Tibial nerve (tissue), 4 donors: ENCODE measurements around the gene MPG. TPM values are rescaled to one million over a fixed set of nuclear protein-coding genes. Genes with fewer than 3 reads are reported as not detected.

Experiments used
- DNase-seq, 2 donors: peaks; one replicate each; pipeline ENCODE4 v3.0.0-alpha.2; 2019; ENCODE audit warnings: low spot score in 2 of 2
- H3K27ac ChIP-seq, 4 donors: fragments of 200-600 bp; sonication (generic) in 3 of 4; one replicate each; pipeline ENCODE4 v1.5.1; 2017 to 2019; ENCODE audit warnings: mild to moderate bottlenecking in 1 of 4
- H3K27me3 ChIP-seq, 2 donors: fragments of 200-600 bp; sonication (generic) in 1 of 2; one replicate each; pipeline versions ENCODE4 v1.5.1 to v1.6.0; 2017 to 2019
- H3K36me3 ChIP-seq, 3 donors: fragments of 200-600 bp; sonication (generic); one replicate each; pipeline ENCODE4 v1.5.1; 2018 to 2019
- H3K4me1 ChIP-seq, 4 donors: fragments of 200-600 bp; sonication (generic) in 3 of 4; one replicate each; pipeline ENCODE4 v1.5.1; 2017 to 2019
- H3K4me3 ChIP-seq, 4 donors: fragments of 200-600 bp; sonication (generic) in 3 of 4; one replicate each; pipeline ENCODE4 v1.5.1; 2017 to 2019; ENCODE audit warnings: mild to moderate bottlenecking in 1 of 4, moderate library complexity in 1 of 4
- H3K9me3 ChIP-seq, 4 donors: fragments of 200-600 bp; sonication (generic) in 3 of 4; one replicate each; pipeline ENCODE4 v1.5.1; 2017 to 2019
- EP300 ChIP-seq, 2 donors: sonication (generic); formaldehyde crosslinking; IDR thresholded peaks; one replicate each; pipeline ENCODE4 v1.6.1; 2017; ENCODE audit warnings: antibody characterized with exemption in 2 of 2, mild to moderate bottlenecking in 1 of 2
- POLR2A ChIP-seq, 2 donors: fragments of 450-650 bp; IDR thresholded peaks; one replicate each; pipeline ENCODE4 v1.6.1; 2017; ENCODE audit warnings: antibody characterized with exemption in 2 of 2, mild to moderate bottlenecking in 2 of 2, moderate library complexity in 2 of 2
- WGBS, 2 donors: methylation state at CpG; one replicate each; pipeline ENCODE4 v1.1.5; 2018; 5-methylcytosine and 5-hydroxymethylcytosine counted together
- total RNA-seq, 4 donors: library from RNA; depleted of rRNA; stranded (reverse); fragments of >200 nt; gene quantifications; one replicate each; pipeline ENCODE4 v1.1.0, GENCODE V29; 2016
- TF ChIP-seq, protein P1 (sequence below), 5 experiments: fragments of 200-600 bp in 3 of 5; fragments of 450-650 bp in 2 of 5; sonication (generic) in 3 of 5; IDR thresholded peaks; one replicate each; pipeline ENCODE4 v1.5.1; 2016 to 2019; ENCODE audit warnings: antibody characterized with exemption in 5 of 5, mild to moderate bottlenecking in 3 of 5, moderate library complexity in 2 of 5

MPG gene
- total RNA-seq, 4 donors from 2014 or later, result 74.3 to 190 (median 115) TPM

DNA sequence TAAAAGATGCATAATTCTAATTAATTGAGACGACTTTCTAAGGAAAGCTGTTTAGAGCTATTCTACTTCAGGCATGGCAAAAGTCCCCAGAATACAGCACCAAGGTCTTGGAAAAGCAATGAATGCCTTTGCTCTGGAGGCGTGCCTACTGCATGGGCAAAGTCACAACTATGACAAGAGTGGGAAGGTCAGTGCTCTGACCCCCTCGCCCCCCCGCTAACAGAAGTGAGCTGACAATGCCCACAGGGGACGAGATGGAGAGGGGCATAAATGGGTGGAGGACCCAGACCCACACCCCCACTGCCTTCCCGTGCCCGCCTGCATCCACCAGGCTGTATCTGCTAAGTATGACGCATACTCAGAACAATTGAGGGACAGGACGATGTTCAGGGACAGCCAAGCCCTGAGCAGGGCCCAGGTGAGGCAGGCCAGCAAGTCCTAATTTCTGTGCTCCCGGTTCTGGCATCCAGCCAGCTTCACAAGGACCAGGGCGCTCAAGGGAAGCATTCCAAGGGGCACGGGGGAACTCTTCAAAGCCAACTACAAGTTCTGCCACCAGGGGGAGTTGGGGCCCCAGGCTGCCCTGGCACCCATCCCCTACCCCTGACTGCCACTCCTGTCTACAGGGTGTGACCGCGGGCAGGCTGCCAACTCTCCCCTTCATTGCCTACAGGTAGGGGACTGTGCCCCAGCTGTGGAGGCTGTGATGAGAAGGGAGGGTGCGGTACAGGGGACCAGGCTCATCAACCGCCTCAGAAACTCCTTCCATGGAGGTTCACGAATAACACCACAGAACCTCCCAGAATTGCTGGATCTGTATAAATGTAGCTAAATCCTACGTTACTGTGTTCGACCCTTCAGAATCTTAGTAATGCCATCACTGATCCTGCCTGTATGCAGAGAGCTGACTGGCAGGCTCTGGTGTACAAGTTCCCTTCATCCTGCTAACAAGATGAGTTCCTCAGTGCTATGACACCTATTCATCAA is 39.6 kb downstream of the MPG start:
- 55 to 65% methylated on average over 16 to 19 of the region's 19 CpGs for WGBS, 2 donors
- no peaks in the 10 kb centered on the region for H3K9me3 ChIP-seq
- TF ChIP-seq, protein P1, sequence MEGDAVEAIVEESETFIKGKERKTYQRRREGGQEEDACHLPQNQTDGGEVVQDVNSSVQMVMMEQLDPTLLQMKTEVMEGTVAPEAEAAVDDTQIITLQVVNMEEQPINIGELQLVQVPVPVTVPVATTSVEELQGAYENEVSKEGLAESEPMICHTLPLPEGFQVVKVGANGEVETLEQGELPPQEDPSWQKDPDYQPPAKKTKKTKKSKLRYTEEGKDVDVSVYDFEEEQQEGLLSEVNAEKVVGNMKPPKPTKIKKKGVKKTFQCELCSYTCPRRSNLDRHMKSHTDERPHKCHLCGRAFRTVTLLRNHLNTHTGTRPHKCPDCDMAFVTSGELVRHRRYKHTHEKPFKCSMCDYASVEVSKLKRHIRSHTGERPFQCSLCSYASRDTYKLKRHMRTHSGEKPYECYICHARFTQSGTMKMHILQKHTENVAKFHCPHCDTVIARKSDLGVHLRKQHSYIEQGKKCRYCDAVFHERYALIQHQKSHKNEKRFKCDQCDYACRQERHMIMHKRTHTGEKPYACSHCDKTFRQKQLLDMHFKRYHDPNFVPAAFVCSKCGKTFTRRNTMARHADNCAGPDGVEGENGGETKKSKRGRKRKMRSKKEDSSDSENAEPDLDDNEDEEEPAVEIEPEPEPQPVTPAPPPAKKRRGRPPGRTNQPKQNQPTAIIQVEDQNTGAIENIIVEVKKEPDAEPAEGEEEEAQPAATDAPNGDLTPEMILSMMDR (IDR thresholded peaks at IDR 0.05), result peak; percentile 43 to 63 (median 58)
- TF ChIP-seq POLR2A (IDR thresholded peaks at IDR 0.05), result no peak
- H3K27ac ChIP-seq, result no peak overlapping the region
- H3K4me1 ChIP-seq, result peaks cover 0 to 15% (median 0%) of the 10 kb centered on the region in 4 donors
- H3K27me3 ChIP-seq, result no peaks in the 10 kb centered on the region
- H3K36me3 ChIP-seq, result peaks cover 0 to 61% (median under 1%) of the 10 kb centered on the region in 3 donors
- DNase-seq, result no peak
- H3K4me3 ChIP-seq, result no peak overlapping the region

DNA sequence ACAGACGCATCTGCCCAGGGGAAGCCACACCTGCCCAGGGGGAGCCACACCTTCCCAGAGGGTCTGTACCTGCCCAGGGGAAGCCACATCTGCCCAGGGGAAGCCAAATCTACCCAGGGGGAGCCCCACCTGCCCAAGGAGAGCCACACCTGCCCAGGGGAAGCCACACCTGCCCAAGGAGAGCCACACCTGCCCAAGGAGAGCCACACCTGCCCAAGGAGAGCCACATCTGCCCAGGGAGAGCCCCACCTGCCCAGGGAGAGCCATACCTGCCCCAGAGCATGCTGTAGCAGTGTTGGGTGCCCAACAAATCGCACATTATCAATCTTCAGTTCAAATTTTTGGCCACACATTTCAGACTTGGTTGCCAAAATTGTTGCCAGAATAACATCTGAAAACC is 40.8 kb downstream of the MPG start:
- WGBS, 2 donors, result 91 to 96% methylated on average over 1 to 2 of the region's 2 CpGs
- H3K36me3 ChIP-seq, result peaks cover 0 to 56% (median 0%) of the 10 kb centered on the region in 3 donors

DNA sequence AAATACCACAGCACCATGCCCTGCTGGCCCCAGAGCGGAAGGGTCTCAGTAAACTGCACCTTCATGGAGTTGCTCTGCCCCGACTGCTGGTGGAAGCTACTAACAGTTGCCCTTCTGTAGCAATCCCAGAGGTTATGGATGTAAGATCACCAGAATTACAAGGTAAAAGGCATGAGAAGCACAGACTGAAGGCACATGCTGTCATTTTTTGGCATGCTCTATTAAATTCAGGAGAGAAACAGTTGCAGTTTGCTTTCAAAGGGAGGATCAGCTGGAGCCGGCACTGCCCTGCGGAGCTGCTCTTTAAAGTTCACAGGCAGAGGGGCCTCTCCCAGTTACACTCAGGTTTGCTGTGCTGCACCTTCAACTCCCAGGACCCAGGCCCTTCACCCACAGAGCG is 41.3 kb downstream of the MPG start:
- TF ChIP-seq POLR2A (IDR thresholded peaks at IDR 0.05) (no peak), EP300 (IDR thresholded peaks at IDR 0.05) (no peak)
- TF ChIP-seq, protein P1 (IDR thresholded peaks at IDR 0.05), result no peak
- H3K4me3 ChIP-seq, result no peak overlapping the region
- H3K36me3 ChIP-seq, result peaks cover 0 to 56% (median 0%) of the 10 kb centered on the region in 3 donors
- no peaks in the 10 kb centered on the region for H3K27me3 ChIP-seq
- no peak for DNase-seq
- H3K4me1 ChIP-seq, result peaks cover 0 to 8% (median 0%) of the 10 kb centered on the region in 4 donors
- no peak overlapping the region for H3K27ac ChIP-seq
- H3K9me3 ChIP-seq, result no peaks in the 10 kb centered on the region
- WGBS, 2 donors, result 86 to 97% methylated on average over 5 of the region's 5 CpGs

More for the DNA sequence above, 40.8 kb downstream of the MPG start:
- Histone ChIP-seq H3K4me3 (no peak overlapping the region), H3K9me3 (no peaks in the 10 kb centered on the region), H3K27me3 (no peaks in the 10 kb centered on the region), H3K27ac (no peak overlapping the region), H3K4me1 (peaks cover 0 to 8% (median 0%) of the 10 kb centered on the region in 4 donors)
- TF ChIP-seq EP300 (IDR thresholded peaks at IDR 0.05) (no peak), POLR2A (IDR thresholded peaks at IDR 0.05) (no peak)
- TF ChIP-seq, protein P1 (IDR thresholded peaks at IDR 0.05), result no peak
- DNase-seq, result no peak

DNA sequence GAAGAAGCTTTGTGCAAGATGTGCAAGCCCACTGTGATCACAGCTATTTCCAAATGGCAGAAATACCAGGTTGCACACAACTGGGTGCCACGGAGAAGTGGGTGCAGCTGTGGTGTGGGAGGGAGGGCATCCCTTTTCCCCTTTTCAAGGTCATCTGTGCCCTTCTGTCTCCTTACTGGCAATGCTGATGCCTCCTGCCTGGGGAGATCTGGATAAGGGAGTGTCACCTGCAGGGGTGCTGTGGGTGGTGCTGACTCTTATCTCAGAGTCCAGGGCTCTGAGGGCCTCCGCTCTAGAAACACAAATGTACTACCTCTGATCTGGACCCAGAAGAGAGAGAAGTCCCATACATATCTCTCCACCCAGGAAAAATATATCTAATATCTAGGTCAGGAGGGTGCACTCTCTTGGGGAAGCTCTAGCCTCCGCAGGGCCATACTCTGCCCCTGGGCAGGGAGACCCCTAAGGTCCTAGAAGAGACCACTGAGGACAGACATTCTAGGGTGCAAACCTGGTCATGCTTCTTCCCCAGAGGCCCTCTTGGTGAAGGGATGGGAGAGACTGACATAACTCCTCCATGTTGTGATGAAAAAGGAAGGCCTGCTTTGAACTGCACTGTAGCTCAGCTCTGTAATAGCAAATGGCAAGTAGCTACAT is 41.9 kb downstream of the MPG start:
- WGBS, 2 donors, result 96 to 97% methylated on average over 3 of the region's 3 CpGs
- TF ChIP-seq, protein P1 (IDR thresholded peaks at IDR 0.05), result no peak
- no peak for TF ChIP-seq POLR2A (IDR thresholded peaks at IDR 0.05)
- TF ChIP-seq EP300 (IDR thresholded peaks at IDR 0.05), result no peak
- no peak overlapping the region for H3K27ac ChIP-seq
- H3K27me3 ChIP-seq, result no peaks in the 10 kb centered on the region
- peaks cover 0 to 8% (median 0%) of the 10 kb centered on the region in 4 donors for H3K4me1 ChIP-seq
- peaks cover 0 to 54% (median 0%) of the 10 kb centered on the region in 3 donors for H3K36me3 ChIP-seq
- no peaks in the 10 kb centered on the region for H3K9me3 ChIP-seq
- no peak overlapping the region for H3K4me3 ChIP-seq
- no peak for DNase-seq
